ENCODE data around the gene LYL1. TPM values are rescaled to one million over a fixed set of nuclear protein-coding genes. Genes with fewer than 3 reads are reported as not detected.
A peak's percentile ranks its signal among the peaks of the same experiment; 100 is the strongest.

Gene LYL1
- total and polyA plus RNA-seq, 2 of the 13 experiments (the other 11 are each of a cell fraction or from before 2014, with no cell fraction given) = 0.75 to 0.92 TPM

GRCh38 chr19:13051557-13052165, 51.0 kb downstream of the LYL1 start (continued):
- TF ChIP-seq PLSCR1 (CRISPR knock-in tag; IDR thresholded peaks at IDR 0.05; ENCODE audit: borderline replicate concordance) (no peak), HOXA9 (CRISPR knock-in tag; IDR thresholded peaks at IDR 0.05; ENCODE audit: borderline replicate concordance) (no peak), PRDM4 (CRISPR knock-in tag; IDR thresholded peaks at IDR 0.05; ENCODE audit: borderline replicate concordance) (no peak), ZBTB49 (CRISPR knock-in tag; IDR thresholded peaks at IDR 0.05; ENCODE audit: borderline replicate concordance) (no peak), E2F5 (CRISPR knock-in tag; conservative IDR thresholded peaks at IDR 0.05) (no peak), NFE2L1 (CRISPR knock-in tag; IDR thresholded peaks at IDR 0.05; ENCODE audit: borderline replicate concordance) (no peak), IRF9 (CRISPR knock-in tag; IDR thresholded peaks at IDR 0.05; ENCODE audit: borderline replicate concordance) (no peak), CCDC6 (CRISPR knock-in tag; IDR thresholded peaks at IDR 0.05) (0 out of 2 replicates have a peak, but pooled peaks have one; percentile 0), SMAD1 (CRISPR knock-in tag; IDR thresholded peaks at IDR 0.05; ENCODE audit: borderline replicate concordance, low read depth) (no peak), POLR2A (IDR thresholded peaks at IDR 0.05; ENCODE audit: insufficient read depth in 1 of 2, low read depth in 2 of 2, low read length in 2 of 2) (no peak), ZNF34 (CRISPR knock-in tag; IDR thresholded peaks at IDR 0.05; ENCODE audit: borderline replicate concordance) (no peak), ISX (CRISPR knock-in tag; conservative IDR thresholded peaks at IDR 0.05) (no peak), ZNF20 (CRISPR knock-in tag; IDR thresholded peaks at IDR 0.05) (no peak), MXI1 (IDR thresholded peaks at IDR 0.05; ENCODE audit: borderline replicate concordance, low read depth, low read length) (peak; percentile 37; the same call in 1 of the 3 replicates), ZNF546 (CRISPR knock-in tag; conservative IDR thresholded peaks at IDR 0.05) (no peak), FOXP1 (IDR thresholded peaks at IDR 0.05) (no peak), FOXP1 (CRISPR knock-in tag; IDR thresholded peaks at IDR 0.05) (peak; percentile 80), ZNF431 (CRISPR knock-in tag; IDR thresholded peaks at IDR 0.05; ENCODE audit: borderline replicate concordance, low read depth) (no peak), SRSF4 (IDR thresholded peaks at IDR 0.05; ENCODE audit: low read depth, low read length, poor library complexity, severe bottlenecking) (no peak), ZFY (CRISPR knock-in tag; IDR thresholded peaks at IDR 0.05) (peak; percentile 34; the same call in 1 of the 2 replicates), ZNF10 (CRISPR knock-in tag; IDR thresholded peaks at IDR 0.05; ENCODE audit: borderline replicate concordance, low read depth) (no peak), NFE2 (CRISPR knock-in tag; IDR thresholded peaks at IDR 0.05) (no peak), DMAP1 (CRISPR knock-in tag; IDR thresholded peaks at IDR 0.05) (peak; percentile 57; the same call in 1 of the 2 replicates)
